PC-3 (cell line): ENCODE measurements around the gene AUTS2.

Experiments
- CTCF ChIP-seq: fragments of 300-600 bp; sonication (generic); conservative IDR thresholded peaks from 2 replicates; pipeline ENCODE4 v1.5.1; 2017; ENCODE audit warnings: antibody characterized with exemption, low read depth, mild to moderate bottlenecking, low read length
- EZH2 ChIP-seq: fragments of 300-600 bp; sonication (generic); IDR thresholded peaks from one replicate; pipeline ENCODE4 v1.6.1; 2017; ENCODE audit warnings: antibody characterized with exemption, mild to moderate bottlenecking, low read length; ENCODE audit not compliant: unreplicated experiment
- EZH2phosphoT487 ChIP-seq: fragments of 300-600 bp; sonication (generic); IDR thresholded peaks from 2 replicates; pipeline ENCODE4 v1.6.1; 2018; ENCODE audit warnings: mild to moderate bottlenecking, antibody characterized with exemption, low read length, borderline replicate concordance

- TF ChIP-seq CTCF (no peak), EZH2 (no peak), EZH2phosphoT487 (no peak)
Measured at GRCh38 chr7:69577221-69577620, 21.1 kb upstream of the AUTS2 start.
